Measurements from ENCODE around the gene SKI.

GRCh38 chr1:2267862-2268261 is 39.7 kb downstream of the SKI start:
- TF ChIP-seq POLR2AphosphoS5 (IDR thresholded peaks at IDR 0.05; ENCODE audit: borderline replicate concordance, low read depth, low read length) (no peak), EZH2 (IDR thresholded peaks at IDR 0.05) (no peak)

Data from SK-N-MC (cell line).